ENCODE data around the gene MFF.

DNA sequence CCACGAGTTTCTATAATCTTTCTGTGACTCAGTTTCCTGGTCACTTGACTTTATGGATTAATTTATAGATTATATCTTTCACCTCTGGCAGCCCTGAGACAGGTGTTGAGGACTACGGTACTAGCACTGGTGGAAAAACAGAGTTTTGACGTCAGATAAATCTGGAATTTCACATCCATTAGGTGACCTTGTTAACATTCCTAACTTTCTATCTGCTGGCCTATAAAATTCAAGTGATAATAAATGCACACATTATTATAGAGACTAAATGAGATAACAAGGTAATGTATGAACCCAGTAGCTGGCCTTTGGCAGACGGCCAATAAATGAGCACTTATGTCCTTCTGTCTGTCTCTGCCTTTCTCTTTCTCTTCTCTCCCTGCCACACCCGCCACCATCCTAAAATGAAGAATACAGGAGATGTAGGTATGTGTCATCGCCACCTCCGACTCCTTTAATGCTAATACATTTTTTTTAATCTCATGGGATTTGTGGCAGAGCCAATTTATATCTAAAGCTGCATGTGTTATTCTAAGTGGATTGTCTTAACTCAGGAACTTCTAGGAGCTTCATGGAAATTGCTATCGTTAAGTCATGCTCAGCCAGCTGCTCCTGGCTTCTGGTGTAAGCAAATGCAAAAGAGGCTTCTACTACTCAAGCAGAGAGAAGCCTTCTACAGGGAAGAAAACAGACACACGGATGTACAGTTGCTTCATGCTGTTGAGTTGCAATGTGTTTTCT, 51.8 kb downstream of the MFF start:
- no peak for TF ChIP-seq EZH2phosphoT487 (IDR thresholded peaks at IDR 0.05; ENCODE audit: borderline replicate concordance, low read length)
- TF ChIP-seq, protein P1, sequence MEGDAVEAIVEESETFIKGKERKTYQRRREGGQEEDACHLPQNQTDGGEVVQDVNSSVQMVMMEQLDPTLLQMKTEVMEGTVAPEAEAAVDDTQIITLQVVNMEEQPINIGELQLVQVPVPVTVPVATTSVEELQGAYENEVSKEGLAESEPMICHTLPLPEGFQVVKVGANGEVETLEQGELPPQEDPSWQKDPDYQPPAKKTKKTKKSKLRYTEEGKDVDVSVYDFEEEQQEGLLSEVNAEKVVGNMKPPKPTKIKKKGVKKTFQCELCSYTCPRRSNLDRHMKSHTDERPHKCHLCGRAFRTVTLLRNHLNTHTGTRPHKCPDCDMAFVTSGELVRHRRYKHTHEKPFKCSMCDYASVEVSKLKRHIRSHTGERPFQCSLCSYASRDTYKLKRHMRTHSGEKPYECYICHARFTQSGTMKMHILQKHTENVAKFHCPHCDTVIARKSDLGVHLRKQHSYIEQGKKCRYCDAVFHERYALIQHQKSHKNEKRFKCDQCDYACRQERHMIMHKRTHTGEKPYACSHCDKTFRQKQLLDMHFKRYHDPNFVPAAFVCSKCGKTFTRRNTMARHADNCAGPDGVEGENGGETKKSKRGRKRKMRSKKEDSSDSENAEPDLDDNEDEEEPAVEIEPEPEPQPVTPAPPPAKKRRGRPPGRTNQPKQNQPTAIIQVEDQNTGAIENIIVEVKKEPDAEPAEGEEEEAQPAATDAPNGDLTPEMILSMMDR (conservative IDR thresholded peaks at IDR 0.05; ENCODE audit: low read depth, low read length) = no peak

Data from PC-3 (cell line).